HepG2 (cell line): ENCODE results near the gene TRIAP1. TPM values are rescaled to one million over a fixed set of nuclear protein-coding genes. Genes with fewer than 3 reads are reported as not detected.

Source experiments
- DRAP1 ChIP-seq: IDR thresholded peaks from 2 replicates; pipeline ENCODE4 v1.6.1; 2016; ENCODE audit warnings: missing genetic modification reagents, missing compliant biosample characterization
- ELF1 ChIP-seq: sonication (generic); formaldehyde crosslinking; IDR thresholded peaks from 2 replicates; pipeline ENCODE4 v1.4.0; 2020; ENCODE audit warnings: missing genetic modification reagents
- GTF3A ChIP-seq: sonication (generic); formaldehyde crosslinking; conservative IDR thresholded peaks from 2 replicates; pipeline ENCODE4 v1.4.0; 2020; ENCODE audit warnings: mild to moderate bottlenecking, missing genetic modification reagents
- HOXA3 ChIP-seq: sonication (generic); formaldehyde crosslinking; IDR thresholded peaks from 2 replicates; pipeline ENCODE4 v1.5.0; 2020; ENCODE audit warnings: missing genetic modification reagents
- HOXA5 ChIP-seq: sonication (generic); formaldehyde crosslinking; IDR thresholded peaks from 2 replicates; pipeline ENCODE4 v1.4.0; 2020; ENCODE audit warnings: missing genetic modification reagents
- IKZF5 ChIP-seq: IDR thresholded peaks from 2 replicates; pipeline ENCODE4 v1.6.1; 2018; ENCODE audit warnings: missing genetic modification reagents, mild to moderate bottlenecking, missing compliant biosample characterization
- MEF2D ChIP-seq: sonication (generic); formaldehyde crosslinking; IDR thresholded peaks from 2 replicates; pipeline ENCODE4 v1.5.1; 2020; ENCODE audit warnings: mild to moderate bottlenecking, missing genetic modification reagents
- MEIS1 ChIP-seq: sonication (generic); formaldehyde crosslinking; IDR thresholded peaks from 2 replicates; pipeline ENCODE4 v1.9.0; 2021; ENCODE audit warnings: mild to moderate bottlenecking, missing genetic modification reagents, moderate library complexity, borderline replicate concordance
- MIER2 ChIP-seq: IDR thresholded peaks from 2 replicates; pipeline ENCODE4 v1.6.1; 2016; ENCODE audit warnings: missing biosample characterization, missing genetic modification reagents
- MTA3 ChIP-seq: sonication (generic); formaldehyde crosslinking; IDR thresholded peaks from 2 replicates; pipeline ENCODE4 v1.4.0; 2020; ENCODE audit warnings: missing genetic modification reagents
- PHF21A ChIP-seq: sonication (generic); formaldehyde crosslinking; IDR thresholded peaks from 2 replicates; pipeline ENCODE4 v1.5.0; 2020; ENCODE audit warnings: mild to moderate bottlenecking, missing genetic modification reagents
- PITX1 ChIP-seq: sonication (generic); formaldehyde crosslinking; IDR thresholded peaks from 2 replicates; pipeline ENCODE4 v1.5.1; 2020; ENCODE audit warnings: mild to moderate bottlenecking, missing genetic modification reagents
- PRDM10 ChIP-seq: sonication (generic); formaldehyde crosslinking; IDR thresholded peaks from 2 replicates; pipeline ENCODE4 v1.4.0; 2020; ENCODE audit warnings: low read depth, missing genetic modification reagents
- PRPF4 ChIP-seq: fragments of 200-400 bp; formaldehyde crosslinking; IDR thresholded peaks from 2 replicates; pipeline ENCODE4 v1.6.1; 2016; ENCODE audit warnings: low read length, low read depth; ENCODE audit not compliant: poor library complexity, severe bottlenecking
- TEF ChIP-seq: sonication (generic); formaldehyde crosslinking; IDR thresholded peaks from 2 replicates; pipeline ENCODE4 v1.5.0; 2020; ENCODE audit warnings: missing genetic modification reagents
- TOPORS ChIP-seq: sonication (generic); formaldehyde crosslinking; IDR thresholded peaks from 2 replicates; pipeline ENCODE4 v1.8.0; 2023; ENCODE audit warnings: mild to moderate bottlenecking, missing genetic modification reagents
- ZBTB3 ChIP-seq: sonication (generic); formaldehyde crosslinking; IDR thresholded peaks from 2 replicates; pipeline ENCODE4 v1.4.0; 2020; ENCODE audit warnings: low read depth, mild to moderate bottlenecking, moderate library complexity, missing genetic modification reagents, borderline replicate concordance
- ZNF136 ChIP-seq: sonication (generic); formaldehyde crosslinking; IDR thresholded peaks from 2 replicates; pipeline ENCODE4 v1.8.1; 2022; ENCODE audit warnings: low read depth, mild to moderate bottlenecking, moderate library complexity, missing genetic modification reagents
- ZNF3 ChIP-seq: IDR thresholded peaks from 2 replicates; pipeline ENCODE4 v1.7.0; 2017; ENCODE audit warnings: inconsistent platforms
- ZNF317 ChIP-seq: sonication (generic); formaldehyde crosslinking; IDR thresholded peaks from 2 replicates; pipeline ENCODE4 v1.5.0; 2020; ENCODE audit warnings: mild to moderate bottlenecking, missing genetic modification reagents
- ZNF33A ChIP-seq: sonication (generic); formaldehyde crosslinking; IDR thresholded peaks from 2 replicates; pipeline ENCODE4 v1.5.1; 2020; ENCODE audit warnings: missing genetic modification reagents, mild to moderate bottlenecking, moderate library complexity, borderline replicate concordance
- ZNF788 ChIP-seq: sonication (generic); formaldehyde crosslinking; IDR thresholded peaks from 2 replicates; pipeline ENCODE4 v1.5.0; 2020; ENCODE audit warnings: mild to moderate bottlenecking, missing genetic modification reagents, borderline replicate concordance
- ZNF841 ChIP-seq: sonication (generic); formaldehyde crosslinking; IDR thresholded peaks from 2 replicates; pipeline ENCODE4 v1.8.1; 2023; ENCODE audit warnings: missing genetic modification reagents, borderline replicate concordance
- polyA plus RNA-seq, 8 experiments: library from polyadenylated mRNA; depleted of rRNA in 3 of 8; stranded (reverse) in 7 of 8; unstranded in 1 of 8; fragments of >200 nt; fragmentation: Illumina TruSeq in 4 of 8; extraction: Trizol in 4 of 8; gene quantifications; 2 replicates each; pipeline versions ENCODE4 v1.2.1 to v1.2.3, GENCODE V29; 2011 to 2016; ENCODE audit warnings: low read depth in 4 of 8, missing spikeins in 1 of 8, mixed read lengths in 1 of 8; ENCODE audit not compliant: insufficient read depth in 1 of 8
- total RNA-seq, 5 experiments: library from RNA; depleted of rRNA; stranded (reverse); fragments of >200 nt; fragmentation: Illumina TruSeq; extraction: Trizol; gene quantifications; 2 replicates each; pipeline ENCODE4 v1.2.3, GENCODE V29; 2016; ENCODE audit warnings: low read depth in 1 of 5

Gene TRIAP1
- total and polyA plus RNA-seq, 2 of the 13 experiments (the other 11 are each of a cell fraction or from before 2014, with no cell fraction given), result 55.0 to 117 TPM

- TF ChIP-seq PRDM10 (CRISPR knock-in tag) (peak; percentile 75; the same call in 1 of the 2 replicates), MTA3 (no peak), HOXA5 (CRISPR knock-in tag) (no peak; the same call in 1 of the 2 replicates), MIER2 (CRISPR knock-in tag) (peak; percentile 53), PITX1 (CRISPR knock-in tag) (peak; percentile 60; the same call in 1 of the 2 replicates), MEF2D (CRISPR knock-in tag) (peak; percentile 55), GTF3A (CRISPR knock-in tag) (peak; percentile 93; the same call in 1 of the 2 replicates), ZBTB3 (peak; percentile 96; the same call in 1 of the 2 replicates), ZNF3 (CRISPR knock-in tag) (no peak), ZNF33A (CRISPR knock-in tag) (no peak), TOPORS (no peak; the same call in 1 of the 2 replicates), ZNF317 (peak; percentile 77; the same call in 1 of the 2 replicates), TEF (CRISPR knock-in tag) (peak; percentile 16; the same call in 1 of the 2 replicates), ZNF136 (CRISPR knock-in tag) (no peak; the same call in 1 of the 2 replicates), PRPF4 (no peak), MEIS1 (peak; percentile 82; the same call in 1 of the 2 replicates), IKZF5 (CRISPR knock-in tag) (peak; percentile 94), PHF21A (peak; percentile 64), ZNF788 (CRISPR knock-in tag) (peak; percentile 95; the same call in 1 of the 2 replicates), DRAP1 (peak; percentile 79), ELF1 (CRISPR knock-in tag) (peak; percentile 87), ZNF841 (CRISPR knock-in tag) (no peak), HOXA3 (peak; percentile 100)
Measured at GRCh38 chr12:120445911-120446843, at the start of gene TRIAP1, which contains the start of gene GATC (continued).
